HEK293 (cell line): Measurements from ENCODE around the gene SLC16A6.
"Not testable (repeated sequence)": the region's sequence is repeated elsewhere in the genome, so short reads cannot be mapped to it uniquely, and the experiment has no call there.

Source experiments
- CTCF ChIA-PET: fragments of 350-600 bp; formaldehyde crosslinking; extraction: SDS; loops from one replicate; lab custom pipeline; 2021; ENCODE audit warnings: antibody characterized with exemption; lab: Yijun Ruan, JAX
- POLR2A ChIA-PET: fragments of 300-600 bp; formaldehyde crosslinking; extraction: SDS; loops from one replicate; lab custom pipeline; 2020; ENCODE audit warnings: antibody characterized with exemption, inconsistent platforms; lab: Yijun Ruan, JAX
- H3K27ac ChIP-seq: fragments of 200-500 bp; sonication (Bioruptor generic); 2 replicates; pipeline ENCODE4 v1.5.1; 2014; ENCODE audit warnings: low read depth, low read length, control low read depth, inconsistent platforms; ENCODE audit errors: extremely low read depth
- H3K36me3 ChIP-seq, 2 experiments: fragments of 200-500 bp in 1 of 2; sonication (Bioruptor generic) in 1 of 2; 1 replicate in 1 of 2; 2 replicates in 1 of 2; pipeline ENCODE4 v1.5.1; 2014 to 2017; ENCODE audit warnings: inconsistent platforms in 2 of 2, low read length in 2 of 2; ENCODE audit not compliant: control insufficient read depth in 2 of 2, insufficient read depth in 1 of 2
- H3K4me1 ChIP-seq: fragments of 200-500 bp; sonication (Bioruptor generic); 2 replicates; pipeline ENCODE4 v1.5.1; 2014; ENCODE audit warnings: mild to moderate bottlenecking, low read length, inconsistent platforms; ENCODE audit not compliant: control insufficient read depth, insufficient read depth
- H3K4me3 ChIP-seq: 2 replicates; pipeline ENCODE4 v1.5.1; 2011; ENCODE audit warnings: low read depth, mild to moderate bottlenecking, control low read depth, low read length, moderate library complexity
- H3K9me3 ChIP-seq: fragments of 200-500 bp; sonication (Bioruptor generic); 2 replicates; pipeline ENCODE4 v1.5.1; 2014; ENCODE audit warnings: low read depth, low read length, inconsistent platforms; ENCODE audit not compliant: control insufficient read depth, insufficient read depth
- GLIS1 ChIP-seq: fragments of 450-650 bp; formaldehyde crosslinking; IDR thresholded peaks from 2 replicates; pipeline ENCODE4 v1.5.1; 2016; ENCODE audit warnings: missing biosample characterization, missing genetic modification characterization
- HIC1 ChIP-seq: fragments of 450-650 bp; formaldehyde crosslinking; IDR thresholded peaks from 2 replicates; pipeline ENCODE4 v1.5.1; 2016; ENCODE audit warnings: missing biosample characterization, missing genetic modification characterization
- OSR2 ChIP-seq: fragments of 450-650 bp; formaldehyde crosslinking; IDR thresholded peaks from 2 replicates; pipeline ENCODE4 v1.5.1; 2016; ENCODE audit warnings: missing biosample characterization, missing genetic modification characterization
- PBX3 ChIP-seq: sonication (generic); formaldehyde crosslinking; IDR thresholded peaks from 2 replicates; pipeline ENCODE4 v1.8.1; 2022; ENCODE audit warnings: mild to moderate bottlenecking, moderate library complexity, missing genetic modification reagents
- SETDB1 ChIP-seq: IDR thresholded peaks from one replicate; pipeline ENCODE4 v1.6.1; 2017; ENCODE audit warnings: mild to moderate bottlenecking, low read length, moderate library complexity, mixed read lengths; ENCODE audit not compliant: insufficient read length
- SP2 ChIP-seq: fragments of 450-650 bp; formaldehyde crosslinking; IDR thresholded peaks from 2 replicates; pipeline ENCODE4 v1.5.1; 2016; ENCODE audit warnings: missing biosample characterization, missing genetic modification characterization
- ZBTB44 ChIP-seq: fragments of 450-650 bp; IDR thresholded peaks from 2 replicates; pipeline ENCODE4 v1.5.1; 2018; ENCODE audit warnings: missing biosample characterization, mild to moderate bottlenecking, missing genetic modification characterization
- ZNF155 ChIP-seq: fragments of 450-650 bp; formaldehyde crosslinking; IDR thresholded peaks from 2 replicates; pipeline ENCODE4 v1.5.1; 2016; ENCODE audit warnings: missing biosample characterization, missing genetic modification characterization
- ZNF24 ChIP-seq: fragments of 450-650 bp; formaldehyde crosslinking; IDR thresholded peaks from 2 replicates; pipeline ENCODE4 v1.5.1; 2016; ENCODE audit warnings: missing biosample characterization, missing genetic modification characterization
- ZNF248 ChIP-seq: fragments of 450-650 bp; formaldehyde crosslinking; IDR thresholded peaks from 2 replicates; pipeline ENCODE4 v1.5.1; 2017; ENCODE audit warnings: missing biosample characterization, missing genetic modification characterization
- ZNF37A ChIP-seq: fragments of 450-650 bp; IDR thresholded peaks from 2 replicates; pipeline ENCODE4 v1.5.1; 2018; ENCODE audit warnings: missing biosample characterization, missing genetic modification characterization
- ZNF416 ChIP-seq: fragments of 450-650 bp; formaldehyde crosslinking; IDR thresholded peaks from 2 replicates; pipeline ENCODE4 v1.5.1; 2016; ENCODE audit warnings: missing biosample characterization, missing genetic modification characterization
- ZNF670 ChIP-seq: fragments of 450-650 bp; formaldehyde crosslinking; IDR thresholded peaks from 2 replicates; pipeline ENCODE4 v1.5.1; 2016; ENCODE audit warnings: missing biosample characterization, missing genetic modification characterization, low read depth
- ZNF830 ChIP-seq: fragments of 450-650 bp; IDR thresholded peaks from 2 replicates; pipeline ENCODE4 v1.5.0; 2018; ENCODE audit warnings: missing biosample characterization, missing genetic modification characterization, low read depth, mild to moderate bottlenecking, moderate library complexity
- ZSCAN18 ChIP-seq: fragments of 450-650 bp; formaldehyde crosslinking; IDR thresholded peaks from 2 replicates; pipeline ENCODE4 v1.5.1; 2016; ENCODE audit warnings: missing biosample characterization, missing genetic modification characterization

SLC16A6 gene

GRCh38 chr17:68331932-68332331 lies 41.0 kb upstream of the SLC16A6 start:
- H3K4me1 ChIP-seq, H3K27ac ChIP-seq, POLR2A ChIA-PET, H3K9me3 ChIP-seq, H3K4me3 ChIP-seq, H3K36me3 ChIP-seq: not testable (repeated sequence)
- CTCF ChIA-PET, result interaction anchor here (0.6 kb wide), 1 partner anchor 29 kb away, joined by 3 read pairs; no protein-coding TSS in a partner anchor
- peak; percentile 89 for TF ChIP-seq SETDB1

- no peaks in the 10 kb centered on the region for H3K4me1 ChIP-seq
- no peaks in the 10 kb centered on the region for H3K9me3 ChIP-seq
- ChIA-PET POLR2A (no interaction called here), CTCF (interaction anchor here (0.5 to 1.7 kb wide), 4 partner anchors 37 to 180 kb away, joined by 3 to 6 read pairs (median 4); no protein-coding TSS in a partner anchor)
- H3K4me3 ChIP-seq, result no peak overlapping the region
- TF ChIP-seq OSR2 (tag by site-specific recombination) (no peak), ZNF37A (no peak)
- no peak overlapping the region for H3K27ac ChIP-seq
- no peaks in the 10 kb centered on the region for H3K36me3 ChIP-seq
Observed at GRCh38 chr17:68329331-68329730, 38.4 kb upstream of the SLC16A6 start.

GRCh38 chr17:68328676-68329075 lies 37.7 kb upstream of the SLC16A6 start:
- H3K9me3 ChIP-seq, result no peaks in the 10 kb centered on the region
- TF ChIP-seq SP2 (no peak), PBX3 (CRISPR knock-in tag) (no peak), ZNF24 (tag by site-specific recombination) (no peak), ZNF155 (tag by site-specific recombination) (no peak), ZNF830 (no peak)
- ChIA-PET CTCF (interaction anchor here (0.8 to 1.7 kb wide), 4 partner anchors 37 to 135 kb away, joined by 3 to 6 read pairs (median 3); no protein-coding TSS in a partner anchor), POLR2A (no interaction called here)
- H3K27ac ChIP-seq, result no peak overlapping the region
- H3K36me3 ChIP-seq, result no peaks in the 10 kb centered on the region
- no peaks in the 10 kb centered on the region for H3K4me1 ChIP-seq
- H3K4me3 ChIP-seq, result no peak overlapping the region

- ChIA-PET CTCF (interaction anchor here (0.8 to 1.7 kb wide), 4 partner anchors 36 to 136 kb away, joined by 3 to 6 read pairs (median 3); no protein-coding TSS in a partner anchor), POLR2A (interaction anchor here (0.9 kb wide), 1 partner anchor 80 kb away, joined by 3 read pairs; no protein-coding TSS in a partner anchor)
- Histone ChIP-seq H3K9me3 (no peaks in the 10 kb centered on the region), H3K27ac (no peak overlapping the region), H3K4me3 (no peak overlapping the region), H3K4me1 (no peaks in the 10 kb centered on the region), H3K36me3 (no peaks in the 10 kb centered on the region)
- TF ChIP-seq ZNF670 (tag by site-specific recombination) (no peak), ZNF416 (no peak), GLIS1 (no peak), ZSCAN18 (tag by site-specific recombination) (no peak), ZNF248 (no peak), ZBTB44 (no peak), HIC1 (tag by site-specific recombination) (no peak)
Observed at GRCh38 chr17:68327823-68328557, 37.1 kb upstream of the SLC16A6 start.
